ENCODE data around the gene DPY19L2.
"Not testable (repeated sequence)": the region's sequence is repeated elsewhere in the genome, so short reads cannot be mapped to it uniquely, and the experiment has no call there.

Gene DPY19L2

DNA sequence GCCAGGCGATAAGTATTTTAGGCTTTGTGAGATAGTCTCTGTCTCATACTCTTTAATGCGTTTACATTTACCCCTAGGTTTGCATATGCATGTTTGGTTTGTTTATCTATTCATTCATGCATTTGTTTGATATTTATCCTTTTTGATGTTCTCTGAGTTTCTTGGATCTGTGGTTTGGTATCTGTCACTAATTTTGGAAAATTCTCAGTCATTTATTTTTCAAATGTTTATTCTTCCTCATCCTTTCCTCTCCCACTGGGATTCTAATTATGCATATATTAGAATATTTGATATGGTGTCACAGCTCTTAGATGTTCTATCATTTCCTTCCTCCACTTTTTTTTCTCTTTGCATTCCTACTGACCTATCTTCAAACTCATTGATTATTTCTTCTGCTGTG is 11.9 kb downstream of the DPY19L2 start:
- not testable (repeated sequence) for DNase-seq

DNA sequence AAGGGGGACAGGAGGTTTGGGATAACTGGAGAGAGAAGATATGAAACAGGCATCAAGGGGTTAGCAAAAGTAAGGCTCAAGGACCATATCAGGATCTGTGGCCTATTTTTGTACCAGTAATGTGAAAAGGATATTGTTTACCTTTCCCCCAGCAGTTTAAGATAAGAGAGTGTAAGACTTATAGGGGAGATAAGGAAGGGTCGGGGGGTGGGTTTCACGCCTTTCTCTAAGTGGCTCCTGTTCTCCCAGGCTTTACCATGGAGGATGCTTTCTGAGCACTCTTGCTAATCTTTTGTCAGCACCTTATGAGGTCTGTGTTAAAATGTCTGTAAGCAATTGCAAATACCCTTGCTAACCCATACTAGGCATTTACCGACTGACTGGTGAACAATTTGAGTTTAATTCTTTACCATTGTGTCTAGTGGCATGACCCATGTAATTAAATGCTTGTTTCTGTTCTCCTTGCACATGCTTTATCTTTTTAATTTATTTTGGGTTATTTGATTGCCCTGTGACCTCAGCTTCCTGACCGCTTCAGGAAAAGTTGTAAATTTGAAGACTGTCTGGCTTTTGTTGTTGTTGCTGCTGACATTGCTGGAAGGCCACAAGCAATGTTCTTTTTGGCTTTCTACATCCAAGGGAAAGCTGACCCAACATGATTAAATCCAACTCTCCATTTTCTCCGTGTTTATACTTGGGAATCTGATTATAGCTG is 12.6 kb downstream of the DPY19L2 start:
- DNase-seq, result not testable (repeated sequence)

GRCh38 chr12:63654481-63654880 is 13.8 kb downstream of the DPY19L2 start:
- DNase-seq, result not testable (repeated sequence)

- DNase-seq, result peak; percentile 68
Observed at GRCh38 chr12:63649517-63649916, 18.8 kb downstream of the DPY19L2 start.

GRCh38 chr12:63643381-63644140 is 24.7 kb downstream of the DPY19L2 start:
- not testable (repeated sequence) for DNase-seq

DNA sequence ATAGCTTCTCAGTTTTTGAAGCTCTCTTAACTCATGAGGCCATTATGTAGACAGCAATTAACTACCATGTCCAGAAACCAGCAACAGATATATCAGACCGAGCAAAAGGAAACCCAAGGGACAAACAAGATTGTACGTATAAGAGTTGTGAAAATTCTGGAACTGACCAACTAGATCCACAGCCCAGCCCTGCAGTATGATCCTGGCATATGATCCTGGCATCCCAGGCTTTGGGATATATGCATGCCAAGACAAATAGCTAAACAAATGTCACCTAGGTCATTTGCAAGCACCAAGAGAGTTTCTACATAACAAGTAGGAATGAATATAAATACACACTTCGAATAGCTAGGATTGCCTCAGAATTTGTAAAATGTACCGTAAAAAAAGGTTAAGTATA is 44.0 kb downstream of the DPY19L2 start:
- DNase-seq, result not testable (repeated sequence)

- DNase-seq, result not testable (repeated sequence)
Observed at GRCh38 chr12:63615544-63615943, 52.7 kb downstream of the DPY19L2 start.

DNA sequence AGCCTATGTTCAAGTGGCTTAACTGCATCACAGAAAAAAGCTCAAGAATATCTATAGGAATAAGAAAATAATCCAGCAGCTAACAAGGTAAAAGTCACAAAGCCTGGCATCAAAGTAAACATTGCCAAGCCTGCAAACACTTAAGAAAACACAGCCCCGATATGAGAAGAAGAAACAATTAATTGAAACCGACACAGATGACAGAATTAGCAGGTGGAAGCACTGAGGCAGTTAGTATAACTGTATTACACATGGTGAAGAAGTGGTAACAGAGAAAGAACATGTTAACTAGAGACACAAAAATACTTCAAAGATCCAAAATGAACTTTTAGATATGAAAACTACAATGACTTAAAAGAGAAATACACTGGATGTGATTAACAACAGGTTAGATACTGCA is 57.0 kb downstream of the DPY19L2 start:
- DNase-seq, result not testable (repeated sequence)

DNA sequence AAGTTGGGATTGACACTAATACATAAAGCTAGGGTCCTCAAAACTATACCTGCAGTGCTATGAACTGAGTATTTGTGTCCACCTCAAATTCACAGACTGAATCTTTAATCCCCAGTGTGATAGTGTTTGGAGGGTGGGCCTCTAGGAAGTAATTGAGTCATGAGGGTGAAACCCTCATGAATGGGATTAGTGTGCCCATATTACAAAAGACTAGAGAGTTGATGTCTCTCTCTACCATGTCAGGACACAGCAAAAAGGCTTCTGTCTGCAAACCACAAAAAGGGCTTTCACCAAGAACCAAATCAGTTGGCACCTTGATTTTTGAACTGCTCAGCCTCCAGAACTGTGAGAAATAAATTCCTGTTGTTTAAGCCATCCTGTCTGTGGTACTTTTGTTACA is 59.0 kb downstream of the DPY19L2 start:
- not testable (repeated sequence) for DNase-seq

GRCh38 chr12:63604985-63605384 is 63.3 kb downstream of the DPY19L2 start:
- DNase-seq, result not testable (repeated sequence)

DNA sequence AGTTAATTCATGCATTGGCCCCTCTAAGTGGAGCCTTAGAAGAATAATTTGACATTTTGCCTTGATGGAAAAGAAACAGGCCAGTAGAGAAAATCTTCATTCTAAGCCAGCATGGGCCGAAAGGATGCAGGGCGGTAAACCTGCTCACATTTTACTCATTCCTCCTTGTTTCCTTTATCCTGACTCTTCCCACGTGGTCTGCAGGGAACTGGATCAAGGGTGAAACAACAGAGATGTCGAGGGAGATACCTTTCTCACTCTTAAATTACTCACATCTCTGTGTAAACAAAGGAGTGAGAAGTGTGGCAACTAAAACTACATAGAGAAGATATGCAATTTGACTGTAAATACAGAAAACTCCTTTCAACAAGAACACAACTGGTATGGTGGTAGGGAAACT is 73.5 kb downstream of the DPY19L2 start:
- DNase-seq, result peak; percentile 13

GRCh38 chr12:63584426-63584825 is 83.9 kb downstream of the DPY19L2 start:
- peak; percentile 85 for DNase-seq

GRCh38 chr12:63583289-63583688 is 85.0 kb downstream of the DPY19L2 start:
- not testable (repeated sequence) for DNase-seq

DNA sequence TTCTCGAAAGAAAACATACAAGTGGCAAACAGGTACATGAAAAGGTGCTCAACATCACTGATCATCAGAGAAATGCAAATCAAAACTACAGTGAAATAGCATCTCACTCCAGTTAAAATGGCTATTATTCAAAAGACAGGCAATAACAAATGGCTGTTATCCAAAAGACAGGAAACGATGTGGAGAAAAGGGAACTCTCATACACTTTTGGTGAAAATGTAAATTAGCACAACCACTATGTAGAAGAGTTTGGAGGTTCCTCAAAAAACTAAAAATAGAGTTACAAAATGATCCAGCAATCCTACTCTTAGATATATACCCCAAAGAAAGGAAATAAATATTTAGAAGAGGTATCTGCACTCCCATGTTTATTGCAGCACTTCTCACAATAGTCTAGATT is 90.7 kb downstream of the DPY19L2 start:
- DNase-seq, result not testable (repeated sequence)

GRCh38 chr12:63572038-63572437 is 96.3 kb downstream of the DPY19L2 start:
- DNase-seq, result not testable (repeated sequence)

- DNase-seq, result not testable (repeated sequence)
Observed at GRCh38 chr12:63558445-63558844, 109.8 kb downstream of the DPY19L2 start.

DNA sequence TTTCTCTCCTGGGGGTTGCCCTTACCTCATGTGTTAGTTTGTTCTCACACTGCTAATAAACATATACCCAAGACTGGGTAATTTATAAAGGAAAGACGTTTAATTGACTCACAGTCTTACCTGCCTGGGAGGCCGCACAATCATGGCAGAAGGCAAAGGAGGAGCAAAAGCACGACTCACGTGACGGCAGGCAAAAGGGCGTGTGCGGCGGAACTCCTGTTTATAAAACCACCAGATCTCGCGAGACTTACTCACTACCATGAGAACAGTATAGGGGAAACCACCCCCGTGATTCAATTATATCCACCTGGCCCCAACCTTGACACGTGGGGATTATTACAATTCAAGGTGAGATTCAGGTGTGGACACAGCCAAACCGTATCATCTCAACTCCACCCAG is 116.9 kb downstream of the DPY19L2 start:
- DNase-seq, result not testable (repeated sequence)

- DNase-seq, result not testable (repeated sequence)
Observed at GRCh38 chr12:63549034-63549433, 119.3 kb downstream of the DPY19L2 start.

GRCh38 chr12:63545298-63545916 is 122.9 kb downstream of the DPY19L2 start:
- DNase-seq, result not testable (repeated sequence)

GRCh38 chr12:63538656-63539055 is 129.6 kb downstream of the DPY19L2 start:
- DNase-seq, result not testable (repeated sequence)

DNA sequence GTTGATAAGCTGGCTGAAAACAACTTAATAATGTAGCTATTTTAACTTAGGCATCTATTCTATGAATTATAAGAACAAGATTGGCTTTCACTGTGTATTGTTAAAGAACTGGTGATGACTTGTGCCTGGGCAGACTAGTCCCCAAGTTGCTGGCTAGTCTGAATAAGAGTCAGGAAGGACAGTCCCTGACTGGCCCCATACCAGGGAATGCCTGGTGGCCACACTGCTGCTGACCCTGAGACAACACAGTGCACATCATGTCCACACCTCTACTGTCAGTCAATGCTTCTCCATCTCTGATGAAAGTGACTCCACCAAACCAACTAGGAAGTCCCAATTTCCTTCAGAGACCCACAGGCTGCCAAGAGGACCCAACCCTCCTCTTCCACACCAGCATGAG is 130.5 kb downstream of the DPY19L2 start:
- not testable (repeated sequence) for DNase-seq

GRCh38 chr12:63529641-63530040 is 138.7 kb downstream of the DPY19L2 start:
- not testable (repeated sequence) for DNase-seq

GRCh38 chr12:63525831-63526230 is 142.5 kb downstream of the DPY19L2 start:
- no peak for DNase-seq

- no peak for DNase-seq
Observed at GRCh38 chr12:63521706-63522105, 146.6 kb downstream of the DPY19L2 start.

Measured in NCI-H226 (cell line).